ENCODE measurements around the gene LRRC17. TPM values are rescaled to one million over a fixed set of nuclear protein-coding genes. Genes with fewer than 3 reads are reported as not detected.

LRRC17 gene
- total RNA-seq, 4 donors from 2014 or later = 0.69 to 3.2 (median 2.6) TPM; not detected in 1

DNA sequence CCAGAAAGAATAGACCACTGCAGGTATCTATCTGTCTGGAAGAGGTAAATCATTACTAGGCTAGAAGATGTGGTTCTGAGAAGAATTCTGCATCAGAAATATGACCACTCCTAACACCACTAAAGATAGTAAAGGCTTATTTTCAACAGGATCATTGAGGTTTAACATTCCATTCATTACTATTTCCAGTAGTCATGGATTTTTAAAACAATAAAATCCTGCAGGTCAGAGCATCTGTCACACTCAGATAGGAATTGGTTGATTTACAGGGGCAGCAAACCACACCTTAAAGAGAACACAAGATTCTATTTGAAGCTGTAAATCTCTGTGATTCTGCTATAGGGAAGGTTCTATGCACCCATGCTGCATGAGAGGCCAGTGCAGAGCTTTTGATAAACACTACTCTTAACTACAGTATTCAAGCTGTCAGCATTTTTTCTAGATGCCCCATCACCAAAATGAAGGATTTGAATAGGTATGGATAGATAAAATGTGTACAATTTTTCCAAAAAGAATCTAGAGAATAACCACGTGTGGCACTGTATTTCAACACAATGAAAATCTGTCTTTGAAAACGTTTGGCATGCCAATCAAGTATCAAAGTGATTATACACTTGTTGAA, 14.6 kb downstream of the LRRC17 start:
- DNase-seq (ENCODE audit: low spot score) = no peak
- ATAC-seq (ENCODE audit: low FRiP score) = no peak

DNA sequence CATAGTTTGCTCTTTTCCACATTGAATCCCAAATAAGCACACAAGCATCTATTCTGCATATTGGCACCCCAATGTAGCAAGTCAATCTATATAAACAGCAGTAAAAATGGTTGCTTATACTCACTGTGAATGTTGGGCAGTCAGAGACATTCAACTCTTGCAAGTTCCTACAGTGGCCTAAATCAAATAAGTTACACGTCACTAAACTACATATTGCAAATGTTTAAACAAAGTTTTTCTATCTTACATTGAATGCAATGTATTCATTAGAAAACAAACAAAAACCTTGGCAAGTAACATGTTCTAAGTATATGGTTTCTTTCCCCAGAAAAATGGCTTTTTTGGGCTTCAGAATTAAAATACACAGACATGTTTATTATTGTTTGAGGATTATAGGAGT, 19.0 kb downstream of the LRRC17 start:
- TF ChIP-seq, protein P1, sequence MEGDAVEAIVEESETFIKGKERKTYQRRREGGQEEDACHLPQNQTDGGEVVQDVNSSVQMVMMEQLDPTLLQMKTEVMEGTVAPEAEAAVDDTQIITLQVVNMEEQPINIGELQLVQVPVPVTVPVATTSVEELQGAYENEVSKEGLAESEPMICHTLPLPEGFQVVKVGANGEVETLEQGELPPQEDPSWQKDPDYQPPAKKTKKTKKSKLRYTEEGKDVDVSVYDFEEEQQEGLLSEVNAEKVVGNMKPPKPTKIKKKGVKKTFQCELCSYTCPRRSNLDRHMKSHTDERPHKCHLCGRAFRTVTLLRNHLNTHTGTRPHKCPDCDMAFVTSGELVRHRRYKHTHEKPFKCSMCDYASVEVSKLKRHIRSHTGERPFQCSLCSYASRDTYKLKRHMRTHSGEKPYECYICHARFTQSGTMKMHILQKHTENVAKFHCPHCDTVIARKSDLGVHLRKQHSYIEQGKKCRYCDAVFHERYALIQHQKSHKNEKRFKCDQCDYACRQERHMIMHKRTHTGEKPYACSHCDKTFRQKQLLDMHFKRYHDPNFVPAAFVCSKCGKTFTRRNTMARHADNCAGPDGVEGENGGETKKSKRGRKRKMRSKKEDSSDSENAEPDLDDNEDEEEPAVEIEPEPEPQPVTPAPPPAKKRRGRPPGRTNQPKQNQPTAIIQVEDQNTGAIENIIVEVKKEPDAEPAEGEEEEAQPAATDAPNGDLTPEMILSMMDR (IDR thresholded peaks at IDR 0.05) = no peak
- DNase-seq (ENCODE audit: low spot score) (no peak), ATAC-seq (ENCODE audit: low FRiP score) (no peak)

More for the DNA sequence above, 14.6 kb downstream of the LRRC17 start:
- TF ChIP-seq, protein P1 (IDR thresholded peaks at IDR 0.05) = no peak

DNA sequence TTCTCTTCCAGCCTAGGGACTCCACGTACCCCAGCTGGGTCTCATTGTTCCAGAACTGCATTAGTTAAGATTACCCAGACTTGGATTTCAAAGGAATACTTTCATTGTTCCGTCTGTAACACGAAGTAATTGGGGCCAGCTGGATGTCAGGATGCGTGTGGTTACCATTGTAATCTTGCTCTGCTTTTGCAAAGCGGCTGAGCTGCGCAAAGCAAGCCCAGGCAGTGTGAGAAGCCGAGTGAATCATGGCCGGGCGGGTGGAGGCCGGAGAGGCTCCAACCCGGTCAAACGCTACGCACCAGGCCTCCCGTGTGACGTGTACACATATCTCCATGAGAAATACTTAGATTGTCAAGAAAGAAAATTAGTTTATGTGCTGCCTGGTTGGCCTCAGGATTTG, 21.0 kb downstream of the LRRC17 start:
- ATAC-seq (ENCODE audit: low FRiP score) (no peak), DNase-seq (ENCODE audit: low spot score) (no peak)
- TF ChIP-seq, protein P1 (IDR thresholded peaks at IDR 0.05) = no peak

DNA sequence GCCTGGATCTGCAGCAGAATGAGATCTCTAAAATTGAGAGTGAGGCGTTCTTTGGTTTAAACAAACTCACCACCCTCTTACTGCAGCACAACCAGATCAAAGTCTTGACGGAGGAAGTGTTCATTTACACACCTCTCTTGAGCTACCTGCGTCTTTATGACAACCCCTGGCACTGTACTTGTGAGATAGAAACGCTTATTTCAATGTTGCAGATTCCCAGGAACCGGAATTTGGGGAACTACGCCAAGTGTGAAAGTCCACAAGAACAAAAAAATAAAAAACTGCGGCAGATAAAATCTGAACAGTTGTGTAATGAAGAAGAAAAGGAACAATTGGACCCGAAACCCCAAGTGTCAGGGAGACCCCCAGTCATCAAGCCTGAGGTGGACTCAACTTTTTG, 21.4 kb downstream of the LRRC17 start:
- DNase-seq (ENCODE audit: low spot score) (no peak), ATAC-seq (ENCODE audit: low FRiP score) (no peak)
- TF ChIP-seq, protein P1 (IDR thresholded peaks at IDR 0.05) = no peak

DNA sequence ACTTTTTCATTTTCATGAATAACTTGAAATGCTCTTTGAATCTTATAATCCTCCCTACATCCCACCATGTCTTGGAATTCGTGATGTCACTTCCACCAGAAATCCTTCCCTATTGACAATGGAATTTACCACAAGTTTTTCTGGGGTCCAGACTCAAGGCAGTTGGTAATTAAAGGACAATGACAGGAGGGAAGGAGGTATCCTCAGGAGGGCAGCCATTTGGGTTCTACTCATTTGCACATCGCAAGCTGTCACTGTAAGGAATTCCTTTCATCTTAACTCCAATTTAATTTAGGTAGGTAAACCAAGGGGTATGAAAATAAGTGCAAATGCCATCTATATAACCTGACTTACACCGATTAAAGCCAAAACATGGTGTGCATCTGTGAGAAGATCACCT, 21.9 kb downstream of the LRRC17 start:
- ATAC-seq (ENCODE audit: low FRiP score) (no peak), DNase-seq (ENCODE audit: low spot score) (no peak)
- TF ChIP-seq, protein P1 (IDR thresholded peaks at IDR 0.05) = no peak

DNA sequence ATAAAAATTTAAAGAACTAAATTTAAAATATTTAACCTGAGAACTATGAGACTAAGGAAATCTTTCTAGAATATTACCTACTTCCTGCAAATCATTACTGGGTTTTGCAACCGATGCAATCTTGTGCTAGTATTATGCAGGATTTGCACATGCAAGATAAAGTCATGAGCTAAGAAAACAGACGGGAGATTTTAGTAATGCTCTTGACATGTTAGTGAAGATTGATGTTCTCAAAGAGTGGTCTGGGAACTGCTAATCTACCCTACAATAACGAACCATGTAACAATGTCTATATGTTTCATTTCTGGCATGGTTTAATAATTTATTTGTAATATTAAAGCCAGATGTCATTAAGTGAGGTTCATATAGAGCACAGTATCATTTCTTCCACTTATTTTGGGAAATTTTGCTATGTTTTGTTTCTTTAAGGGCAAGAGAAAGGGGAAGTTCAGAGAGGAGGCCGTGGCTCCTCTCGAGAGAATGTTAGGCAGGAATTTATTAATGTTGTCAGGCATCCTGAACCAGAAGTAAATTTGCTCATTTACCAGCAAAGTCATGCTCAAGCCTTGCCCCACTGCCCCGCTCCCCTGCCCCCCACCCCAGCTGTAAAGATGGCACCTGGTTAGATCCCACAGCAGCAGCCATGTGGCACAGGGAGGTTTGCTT, 22.8 kb downstream of the LRRC17 start:
- DNase-seq (ENCODE audit: low spot score) (no peak), ATAC-seq (ENCODE audit: low FRiP score) (no peak)
- TF ChIP-seq, protein P1 (IDR thresholded peaks at IDR 0.05) = no peak

DNA sequence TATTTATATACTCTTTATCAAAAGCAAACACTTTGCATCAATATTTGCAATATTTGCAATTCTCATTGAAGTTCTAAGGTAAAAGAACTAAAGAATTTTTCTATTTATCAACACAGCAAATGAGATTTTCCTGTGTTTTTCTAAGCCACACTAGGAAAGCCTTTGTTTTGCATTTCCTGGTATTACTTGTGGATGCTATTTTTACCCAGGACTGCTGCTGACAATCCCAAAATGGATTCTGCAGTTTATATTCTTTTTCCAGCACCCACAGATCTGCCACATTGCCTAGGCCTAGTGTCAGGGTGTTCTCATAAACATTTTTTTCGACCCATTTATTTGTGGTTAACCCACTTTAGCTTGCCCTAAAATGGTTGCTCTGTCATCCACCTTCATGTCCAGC, 25.9 kb downstream of the LRRC17 start:
- no peak for DNase-seq (ENCODE audit: low spot score)
- TF ChIP-seq, protein P1 (IDR thresholded peaks at IDR 0.05) = no peak
- no peak for ATAC-seq (ENCODE audit: low FRiP score)
